Tibial nerve (tissue), 4 donors: ENCODE results near the gene PDCD4. TPM values are rescaled to one million over a fixed set of nuclear protein-coding genes. Genes with fewer than 3 reads are reported as not detected.

Experiments
- DNase-seq, 2 donors: peaks; one replicate each; pipeline ENCODE4 v3.0.0-alpha.2; 2019; ENCODE audit warnings: low spot score in 2 of 2
- H3K27ac ChIP-seq, 4 donors: fragments of 200-600 bp; sonication (generic) in 3 of 4; one replicate each; pipeline ENCODE4 v1.5.1; 2017 to 2019; ENCODE audit warnings: mild to moderate bottlenecking in 1 of 4
- H3K27me3 ChIP-seq, 2 donors: fragments of 200-600 bp; sonication (generic) in 1 of 2; one replicate each; pipeline versions ENCODE4 v1.5.1 to v1.6.0; 2017 to 2019
- H3K36me3 ChIP-seq, 3 donors: fragments of 200-600 bp; sonication (generic); one replicate each; pipeline ENCODE4 v1.5.1; 2018 to 2019
- H3K4me1 ChIP-seq, 4 donors: fragments of 200-600 bp; sonication (generic) in 3 of 4; one replicate each; pipeline ENCODE4 v1.5.1; 2017 to 2019
- H3K4me3 ChIP-seq, 4 donors: fragments of 200-600 bp; sonication (generic) in 3 of 4; one replicate each; pipeline ENCODE4 v1.5.1; 2017 to 2019; ENCODE audit warnings: mild to moderate bottlenecking in 1 of 4, moderate library complexity in 1 of 4
- H3K9me3 ChIP-seq, 4 donors: fragments of 200-600 bp; sonication (generic) in 3 of 4; one replicate each; pipeline ENCODE4 v1.5.1; 2017 to 2019
- EP300 ChIP-seq, 2 donors: sonication (generic); formaldehyde crosslinking; IDR thresholded peaks; one replicate each; pipeline ENCODE4 v1.6.1; 2017; ENCODE audit warnings: antibody characterized with exemption in 2 of 2, mild to moderate bottlenecking in 1 of 2
- POLR2A ChIP-seq, 2 donors: fragments of 450-650 bp; IDR thresholded peaks; one replicate each; pipeline ENCODE4 v1.6.1; 2017; ENCODE audit warnings: antibody characterized with exemption in 2 of 2, mild to moderate bottlenecking in 2 of 2, moderate library complexity in 2 of 2
- WGBS, 2 donors: methylation state at CpG; one replicate each; pipeline ENCODE4 v1.1.5; 2018; 5-methylcytosine and 5-hydroxymethylcytosine counted together
- total RNA-seq, 4 donors: library from RNA; depleted of rRNA; stranded (reverse); fragments of >200 nt; gene quantifications; one replicate each; pipeline ENCODE4 v1.1.0, GENCODE V29; 2016
- TF ChIP-seq, protein P1 (sequence below), 5 experiments: fragments of 200-600 bp in 3 of 5; fragments of 450-650 bp in 2 of 5; sonication (generic) in 3 of 5; IDR thresholded peaks; one replicate each; pipeline ENCODE4 v1.5.1; 2016 to 2019; ENCODE audit warnings: antibody characterized with exemption in 5 of 5, mild to moderate bottlenecking in 3 of 5, moderate library complexity in 2 of 5

The PDCD4 gene
- total RNA-seq, 4 donors from 2014 or later: 68.6 to 109 (median 82.7) TPM

DNA sequence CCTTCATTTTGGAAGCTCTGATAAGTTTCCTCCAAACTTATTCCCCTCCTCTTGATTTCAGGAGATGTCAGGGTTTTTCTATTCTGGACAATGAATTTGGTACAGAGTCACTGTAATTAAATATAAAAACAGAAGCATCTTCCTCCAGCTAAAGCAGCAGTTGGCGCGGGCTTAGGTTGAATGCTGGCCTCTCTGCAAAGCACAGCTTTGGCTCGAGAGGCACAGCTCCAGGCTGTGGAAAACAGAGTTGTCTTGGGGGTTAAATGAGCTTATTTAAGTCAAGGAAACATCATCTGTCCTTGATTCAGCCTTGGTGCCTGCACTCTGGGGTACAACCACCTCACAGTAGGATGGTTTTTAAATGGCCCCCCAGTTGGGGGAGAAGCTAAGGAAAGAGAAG is 35.0 kb upstream of the PDCD4 start:
- 85 to 94% methylated on average over 3 of the region's 3 CpGs for WGBS, 2 donors
- Histone ChIP-seq H3K4me1 (peaks cover 0 to 56% (median 18%) of the 10 kb centered on the region in 4 donors), H3K9me3 (no peaks in the 10 kb centered on the region), H3K4me3 (no peak overlapping the region), H3K36me3 (no peaks in the 10 kb centered on the region), H3K27me3 (no peaks in the 10 kb centered on the region), H3K27ac (peak overlapping the region in 1 of 4 donors; percentile 36)
- no peak for DNase-seq
- TF ChIP-seq EP300 (IDR thresholded peaks at IDR 0.05) (no peak), POLR2A (IDR thresholded peaks at IDR 0.05) (no peak)
- TF ChIP-seq, protein P1, sequence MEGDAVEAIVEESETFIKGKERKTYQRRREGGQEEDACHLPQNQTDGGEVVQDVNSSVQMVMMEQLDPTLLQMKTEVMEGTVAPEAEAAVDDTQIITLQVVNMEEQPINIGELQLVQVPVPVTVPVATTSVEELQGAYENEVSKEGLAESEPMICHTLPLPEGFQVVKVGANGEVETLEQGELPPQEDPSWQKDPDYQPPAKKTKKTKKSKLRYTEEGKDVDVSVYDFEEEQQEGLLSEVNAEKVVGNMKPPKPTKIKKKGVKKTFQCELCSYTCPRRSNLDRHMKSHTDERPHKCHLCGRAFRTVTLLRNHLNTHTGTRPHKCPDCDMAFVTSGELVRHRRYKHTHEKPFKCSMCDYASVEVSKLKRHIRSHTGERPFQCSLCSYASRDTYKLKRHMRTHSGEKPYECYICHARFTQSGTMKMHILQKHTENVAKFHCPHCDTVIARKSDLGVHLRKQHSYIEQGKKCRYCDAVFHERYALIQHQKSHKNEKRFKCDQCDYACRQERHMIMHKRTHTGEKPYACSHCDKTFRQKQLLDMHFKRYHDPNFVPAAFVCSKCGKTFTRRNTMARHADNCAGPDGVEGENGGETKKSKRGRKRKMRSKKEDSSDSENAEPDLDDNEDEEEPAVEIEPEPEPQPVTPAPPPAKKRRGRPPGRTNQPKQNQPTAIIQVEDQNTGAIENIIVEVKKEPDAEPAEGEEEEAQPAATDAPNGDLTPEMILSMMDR (IDR thresholded peaks at IDR 0.05): no peak

DNA sequence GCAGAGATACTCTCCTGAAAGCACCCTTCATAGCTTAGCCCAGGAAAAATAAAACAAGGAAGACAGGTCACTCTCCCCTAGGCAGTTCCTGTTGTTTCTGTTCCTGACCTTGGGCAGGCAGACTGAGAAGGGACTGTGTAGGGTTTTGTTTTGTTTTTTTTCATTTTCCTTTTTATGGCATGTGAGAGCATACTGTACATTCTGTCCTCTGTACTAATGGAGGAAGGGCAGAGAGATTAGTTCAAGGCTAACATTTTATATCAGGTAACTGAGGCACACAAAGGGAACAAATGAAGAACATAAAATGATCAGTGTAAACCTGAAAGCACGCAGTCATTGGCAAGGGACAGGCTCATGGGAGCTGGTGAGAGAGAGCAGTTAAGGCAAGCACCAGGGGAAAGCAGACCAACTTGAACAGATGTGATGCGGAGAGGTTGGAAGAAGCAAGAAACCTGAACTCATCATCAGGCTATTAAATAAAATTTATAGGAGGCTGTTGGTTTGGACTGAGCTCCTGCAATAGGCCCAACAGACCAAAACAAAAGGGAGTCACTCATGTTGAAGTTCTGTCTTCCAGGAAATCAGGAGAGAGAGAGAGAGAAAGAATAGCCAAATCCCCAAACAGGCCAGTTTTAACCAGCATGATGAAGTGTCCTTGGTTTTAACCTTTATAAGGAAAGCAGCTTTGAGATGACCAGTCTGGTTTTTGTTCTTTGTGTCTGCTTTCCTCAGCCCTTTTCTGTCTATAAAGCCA is 34.1 kb upstream of the PDCD4 start:
- Histone ChIP-seq H3K4me3 (no peak overlapping the region), H3K36me3 (no peaks in the 10 kb centered on the region), H3K27ac (peak overlapping the region in 3 of 4 donors; percentile 18 to 63 (median 36)), H3K27me3 (no peaks in the 10 kb centered on the region), H3K4me1 (peaks cover 0 to 56% (median 18%) of the 10 kb centered on the region in 4 donors), H3K9me3 (no peaks in the 10 kb centered on the region)
- no peak for DNase-seq
- 71 to 72% methylated on average over 2 of the region's 2 CpGs for WGBS, 2 donors
- TF ChIP-seq POLR2A (IDR thresholded peaks at IDR 0.05): no peak
- TF ChIP-seq EP300 (IDR thresholded peaks at IDR 0.05): peak in 1 of 2 donors; percentile 19

DNA sequence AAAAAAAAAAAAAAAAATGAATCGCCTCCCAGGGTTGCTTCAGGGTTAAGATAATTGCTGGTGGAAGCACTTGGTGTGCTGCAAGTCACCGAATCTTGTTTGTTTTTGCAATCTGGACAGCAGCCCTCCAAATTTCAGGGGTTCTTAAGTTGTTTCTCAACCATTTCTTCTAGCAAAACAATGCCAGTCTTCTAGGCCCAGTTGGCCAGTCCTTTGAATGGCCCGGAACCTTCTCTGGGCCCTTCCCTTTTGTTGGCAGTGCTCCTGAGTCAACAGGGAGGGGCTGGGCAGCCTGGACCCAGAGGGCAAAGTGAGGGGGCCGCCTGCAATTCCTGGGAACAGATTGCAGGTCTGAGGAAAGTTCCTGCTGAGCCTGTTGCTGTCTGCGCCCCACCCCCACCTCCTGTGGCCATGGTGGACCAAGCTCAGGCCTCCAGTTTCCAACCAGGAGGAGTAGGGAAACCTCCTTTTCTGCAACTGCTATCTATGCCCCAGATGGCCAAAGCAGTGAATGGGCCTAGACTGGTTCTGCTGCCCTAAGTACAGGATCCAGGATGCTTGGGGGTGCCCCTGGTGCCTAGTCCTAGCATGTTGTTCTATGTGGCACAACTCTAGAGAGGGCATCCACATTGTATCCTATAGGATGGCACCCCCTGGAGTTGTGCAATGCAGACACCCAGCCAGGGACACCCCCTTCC is 31.4 kb upstream of the PDCD4 start:
- no peak overlapping the region for H3K4me3 ChIP-seq
- H3K36me3 ChIP-seq: no peaks in the 10 kb centered on the region
- H3K27ac ChIP-seq: peak overlapping the region in 1 of 4 donors; percentile 43
- WGBS, 2 donors: 47 to 70% methylated on average over 5 of the region's 5 CpGs
- peaks cover 0 to 47% (median 25%) of the 10 kb centered on the region in 4 donors for H3K4me1 ChIP-seq
- peak; percentile 43 for DNase-seq
- no peaks in the 10 kb centered on the region for H3K9me3 ChIP-seq
- TF ChIP-seq, protein P1 (IDR thresholded peaks at IDR 0.05): no peak
- TF ChIP-seq POLR2A (IDR thresholded peaks at IDR 0.05): no peak
- peak in 1 of 2 donors; percentile 38 for TF ChIP-seq EP300 (IDR thresholded peaks at IDR 0.05)
- H3K27me3 ChIP-seq: no peaks in the 10 kb centered on the region

DNA sequence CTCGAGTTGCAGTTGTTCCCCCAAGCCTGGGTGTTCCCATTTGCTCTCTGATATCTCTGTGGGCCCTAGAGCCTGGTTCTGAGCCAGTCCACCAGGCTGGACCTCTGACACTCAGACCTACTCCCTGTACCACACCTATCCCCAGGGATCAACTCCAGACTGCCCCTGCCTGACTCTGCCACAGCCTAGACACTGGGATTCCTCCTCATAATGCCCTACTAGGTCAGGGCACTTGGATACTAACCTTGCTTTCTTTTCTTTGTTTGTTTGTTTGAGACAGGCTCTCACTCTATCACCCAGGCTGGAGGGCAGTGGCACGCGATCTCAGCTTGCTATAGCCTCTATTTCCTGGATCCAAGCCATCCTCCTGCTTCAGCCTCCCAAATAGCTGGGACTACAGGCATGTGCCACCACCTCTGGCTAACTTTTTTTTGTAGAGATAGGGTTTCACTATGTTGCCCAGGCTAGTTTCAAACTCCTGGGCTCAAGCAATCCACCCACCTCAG is 30.8 kb upstream of the PDCD4 start:
- Histone ChIP-seq H3K4me1 (peaks cover 0 to 43% (median 26%) of the 10 kb centered on the region in 4 donors), H3K27me3 (no peaks in the 10 kb centered on the region), H3K9me3 (no peaks in the 10 kb centered on the region), H3K27ac (peak overlapping the region in 1 of 4 donors; percentile 43), H3K36me3 (no peaks in the 10 kb centered on the region), H3K4me3 (no peak overlapping the region)
- whole genome bisulfite sequencing, 2 donors: 73 to 87% methylated on average over 3 of the region's 3 CpGs
- TF ChIP-seq POLR2A (IDR thresholded peaks at IDR 0.05) (no peak), EP300 (IDR thresholded peaks at IDR 0.05) (no peak)
- TF ChIP-seq, protein P1 (IDR thresholded peaks at IDR 0.05): no peak
- no peak for DNase-seq

DNA sequence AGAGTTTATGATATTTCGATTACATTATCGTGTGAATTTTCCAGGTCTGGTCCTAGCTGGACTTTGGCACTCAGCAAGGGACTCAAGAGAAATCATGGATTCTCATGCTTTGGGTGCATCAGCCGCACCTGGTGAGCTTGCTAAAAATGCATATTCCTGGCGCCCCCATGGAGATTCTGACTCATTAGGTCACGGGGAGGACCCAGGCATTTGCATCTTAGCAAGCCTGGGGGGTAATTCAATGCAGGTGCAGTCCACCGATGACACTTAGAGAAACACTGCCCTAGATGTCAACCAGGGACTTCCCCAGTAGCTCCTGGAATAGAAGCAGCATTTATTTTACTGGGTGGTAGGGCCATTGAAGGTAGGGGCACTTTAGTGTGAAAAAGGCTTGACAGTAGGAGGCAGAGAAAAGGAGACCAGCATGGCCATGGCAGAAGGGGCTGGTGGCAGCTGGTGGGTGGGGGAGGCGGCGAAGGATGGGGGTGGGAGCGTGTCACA is 29.9 kb upstream of the PDCD4 start:
- TF ChIP-seq, protein P1 (IDR thresholded peaks at IDR 0.05): no peak
- TF ChIP-seq POLR2A (IDR thresholded peaks at IDR 0.05) (no peak), EP300 (IDR thresholded peaks at IDR 0.05) (no peak)
- peak overlapping the region in 1 of 4 donors; percentile 71 for H3K27ac ChIP-seq
- peaks cover 0 to 43% (median 25%) of the 10 kb centered on the region in 4 donors for H3K4me1 ChIP-seq
- H3K9me3 ChIP-seq: no peaks in the 10 kb centered on the region
- no peaks in the 10 kb centered on the region for H3K36me3 ChIP-seq
- DNase-seq: no peak
- H3K4me3 ChIP-seq: no peak overlapping the region
- WGBS, 2 donors: 88 to 92% methylated on average over 9 of the region's 9 CpGs
- no peaks in the 10 kb centered on the region for H3K27me3 ChIP-seq
